GM23248 (cell line): ENCODE results near the gene TBL3.

Source experiments
- EZH2 ChIP-seq: fragments of 200-600 bp; sonication (generic); IDR thresholded peaks from 2 replicates; pipeline ENCODE4 v1.6.1; 2018; ENCODE audit warnings: antibody characterized with exemption, mild to moderate bottlenecking; ENCODE audit not compliant: insufficient read depth, poor library complexity, severe bottlenecking
- EZH2phosphoT487 ChIP-seq: fragments of 200-600 bp; sonication (generic); IDR thresholded peaks from 2 replicates; pipeline ENCODE4 v1.6.1; 2018; ENCODE audit warnings: antibody characterized with exemption, moderate library complexity, mild to moderate bottlenecking, low read depth; ENCODE audit not compliant: insufficient read depth

DNA sequence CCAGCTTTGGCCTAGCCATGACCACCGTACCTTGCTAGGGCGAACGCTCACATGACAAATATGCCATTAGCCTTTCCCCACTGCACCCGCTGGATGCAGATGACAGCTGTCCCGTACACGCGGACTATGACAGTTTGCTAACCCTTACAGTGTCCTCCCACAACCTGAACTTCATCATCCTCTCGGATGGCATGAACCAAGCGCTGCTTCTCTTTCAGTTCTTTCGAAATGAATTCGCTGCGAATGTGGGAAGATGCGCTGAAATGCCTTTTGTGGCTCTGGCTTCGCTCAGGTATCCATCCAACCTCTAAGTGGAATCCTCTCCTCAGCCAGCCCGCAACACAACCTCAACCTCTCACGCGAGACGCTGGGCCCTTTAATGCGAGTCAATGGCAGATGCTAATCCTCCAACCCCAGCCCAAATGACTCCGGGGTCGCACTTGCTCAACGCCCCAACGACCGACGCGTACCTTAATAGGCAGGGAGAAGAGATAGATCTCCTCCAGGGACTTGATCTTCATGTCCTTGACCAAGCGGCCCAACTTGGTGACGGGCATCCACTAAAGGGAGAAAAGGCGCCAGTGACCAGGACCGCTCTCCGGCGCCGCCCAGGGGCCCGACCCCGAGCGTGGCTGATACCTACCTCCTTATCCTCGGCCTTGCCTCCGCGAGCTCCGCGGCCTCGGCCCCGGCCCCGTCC is 7.9 kb upstream of the TBL3 start:
- TF ChIP-seq EZH2phosphoT487 (no peak), EZH2 (no peak)
